HepG2 (cell line): ENCODE data around the gene ANAPC5. TPM values are rescaled to one million over a fixed set of nuclear protein-coding genes. Genes with fewer than 3 reads are reported as not detected.

Experiments used
- DPF2 ChIP-seq: sonication (generic); formaldehyde crosslinking; IDR thresholded peaks from 2 replicates; pipeline ENCODE4 v1.4.0; 2020; ENCODE audit warnings: mild to moderate bottlenecking, low read depth, missing genetic modification reagents, borderline replicate concordance
- ELF3 ChIP-seq: IDR thresholded peaks from 2 replicates; pipeline ENCODE4 v1.6.1; 2016; ENCODE audit warnings: missing genetic modification reagents, missing compliant biosample characterization
- HDAC1 ChIP-seq: sonication (generic); formaldehyde crosslinking; IDR thresholded peaks from 2 replicates; pipeline ENCODE4 v1.5.1; 2020; ENCODE audit warnings: mild to moderate bottlenecking, missing genetic modification reagents
- HDAC2 ChIP-seq: sonication (generic); formaldehyde crosslinking; IDR thresholded peaks from 2 replicates; pipeline ENCODE4 v1.4.0; 2020; ENCODE audit warnings: missing genetic modification reagents
- HMG20B ChIP-seq: conservative IDR thresholded peaks from 2 replicates; pipeline ENCODE4 v1.6.1; 2016; ENCODE audit warnings: missing genetic modification reagents, missing compliant biosample characterization
- HOMEZ ChIP-seq: IDR thresholded peaks from 2 replicates; pipeline ENCODE4 v1.6.1; 2016; ENCODE audit warnings: low read depth
- HOXA9 ChIP-seq: sonication (generic); formaldehyde crosslinking; IDR thresholded peaks from 2 replicates; pipeline ENCODE4 v1.8.1; 2022; ENCODE audit warnings: missing genetic modification reagents, mild to moderate bottlenecking, moderate library complexity, borderline replicate concordance
- KAT7 ChIP-seq: IDR thresholded peaks from 2 replicates; pipeline ENCODE4 v1.6.1; 2018; ENCODE audit warnings: borderline replicate concordance, missing compliant biosample characterization
- KLF12 ChIP-seq: sonication (generic); formaldehyde crosslinking; IDR thresholded peaks from 2 replicates; pipeline ENCODE4 v1.4.0; 2020; ENCODE audit warnings: missing genetic modification reagents, borderline replicate concordance
- MTA3 ChIP-seq: sonication (generic); formaldehyde crosslinking; IDR thresholded peaks from 2 replicates; pipeline ENCODE4 v1.4.0; 2020; ENCODE audit warnings: missing genetic modification reagents
- MTF2 ChIP-seq: sonication (generic); formaldehyde crosslinking; IDR thresholded peaks from 2 replicates; pipeline ENCODE4 v1.5.0; 2020; ENCODE audit warnings: missing genetic modification reagents, borderline replicate concordance
- NFAT5 ChIP-seq: sonication (generic); formaldehyde crosslinking; IDR thresholded peaks from 2 replicates; pipeline ENCODE4 v1.4.0; 2020; ENCODE audit warnings: missing genetic modification reagents
- NR2C2 ChIP-seq: sonication (generic); formaldehyde crosslinking; IDR thresholded peaks from 2 replicates; pipeline ENCODE4 v1.4.0; 2020; ENCODE audit warnings: missing genetic modification reagents, mild to moderate bottlenecking, moderate library complexity, borderline replicate concordance
- SIN3B ChIP-seq: fragments of 150-350 bp; IDR thresholded peaks from 2 replicates; pipeline ENCODE4 v1.6.1; 2014; ENCODE audit warnings: low read length
- SNAPC2 ChIP-seq: sonication (generic); formaldehyde crosslinking; IDR thresholded peaks from 2 replicates; pipeline ENCODE4 v1.8.1; 2022; ENCODE audit warnings: mild to moderate bottlenecking, missing genetic modification reagents
- TOPORS ChIP-seq: sonication (generic); formaldehyde crosslinking; IDR thresholded peaks from 2 replicates; pipeline ENCODE4 v1.8.0; 2023; ENCODE audit warnings: mild to moderate bottlenecking, missing genetic modification reagents
- ZBTB1 ChIP-seq: sonication (generic); formaldehyde crosslinking; IDR thresholded peaks from 2 replicates; pipeline ENCODE4 v1.4.0; 2020; ENCODE audit warnings: missing genetic modification reagents, borderline replicate concordance
- ZBTB3 ChIP-seq: sonication (generic); formaldehyde crosslinking; IDR thresholded peaks from 2 replicates; pipeline ENCODE4 v1.4.0; 2020; ENCODE audit warnings: low read depth, mild to moderate bottlenecking, moderate library complexity, missing genetic modification reagents, borderline replicate concordance
- ZFP62 ChIP-seq: sonication (generic); formaldehyde crosslinking; IDR thresholded peaks from 2 replicates; pipeline ENCODE4 v1.4.0; 2020; ENCODE audit warnings: missing genetic modification reagents
- ZKSCAN5 ChIP-seq: sonication (generic); formaldehyde crosslinking; IDR thresholded peaks from 2 replicates; pipeline ENCODE4 v1.5.1; 2020; ENCODE audit warnings: mild to moderate bottlenecking, missing genetic modification reagents
- ZNF180 ChIP-seq: sonication (generic); formaldehyde crosslinking; IDR thresholded peaks from 2 replicates; pipeline ENCODE4 v1.4.0; 2020; ENCODE audit warnings: low read depth, missing genetic modification reagents, borderline replicate concordance
- ZNF501 ChIP-seq: sonication (generic); formaldehyde crosslinking; IDR thresholded peaks from 2 replicates; pipeline ENCODE4 v1.5.1; 2020; ENCODE audit warnings: mild to moderate bottlenecking, moderate library complexity, missing genetic modification reagents
- ZNF556 ChIP-seq: sonication (generic); formaldehyde crosslinking; IDR thresholded peaks from 2 replicates; pipeline ENCODE4 v1.4.0; 2020; ENCODE audit warnings: mild to moderate bottlenecking, missing genetic modification reagents, borderline replicate concordance
- ZNF616 ChIP-seq: sonication (generic); formaldehyde crosslinking; IDR thresholded peaks from 2 replicates; pipeline ENCODE4 v1.5.0; 2020; ENCODE audit warnings: low read depth, mild to moderate bottlenecking, missing genetic modification reagents
- ZNF713 ChIP-seq: sonication (generic); formaldehyde crosslinking; IDR thresholded peaks from 2 replicates; pipeline ENCODE4 v1.4.0; 2020; ENCODE audit warnings: mild to moderate bottlenecking, missing genetic modification reagents
- polyA plus RNA-seq, 8 experiments: library from polyadenylated mRNA; depleted of rRNA in 3 of 8; stranded (reverse) in 7 of 8; unstranded in 1 of 8; fragments of >200 nt; fragmentation: Illumina TruSeq in 4 of 8; extraction: Trizol in 4 of 8; gene quantifications; 2 replicates each; pipeline versions ENCODE4 v1.2.1 to v1.2.3, GENCODE V29; 2011 to 2016; ENCODE audit warnings: low read depth in 4 of 8, missing spikeins in 1 of 8, mixed read lengths in 1 of 8; ENCODE audit not compliant: insufficient read depth in 1 of 8
- total RNA-seq, 5 experiments: library from RNA; depleted of rRNA; stranded (reverse); fragments of >200 nt; fragmentation: Illumina TruSeq; extraction: Trizol; gene quantifications; 2 replicates each; pipeline ENCODE4 v1.2.3, GENCODE V29; 2016; ENCODE audit warnings: low read depth in 1 of 5

ANAPC5 gene
- total and polyA plus RNA-seq, 2 of the 13 experiments (the other 11 are each of a cell fraction or from before 2014, with no cell fraction given) = 146 to 161 TPM

GRCh38 chr12:121376754-121377697 lies 24.8 kb upstream of the ANAPC5 start (continued):
- TF ChIP-seq NFAT5 = no peak
- TF ChIP-seq MTA3 (CRISPR knock-in tag) = no peak
- no peak for TF ChIP-seq ELF3
- TF ChIP-seq SNAPC2 (CRISPR knock-in tag) = no peak
- no peak for TF ChIP-seq MTF2 (CRISPR knock-in tag)
- no peak for TF ChIP-seq KAT7 (CRISPR knock-in tag)
- no peak for TF ChIP-seq NR2C2 (CRISPR knock-in tag)
- TF ChIP-seq DPF2 (CRISPR knock-in tag) = no peak
- TF ChIP-seq SIN3B = no peak
- TF ChIP-seq ZBTB3 = no peak
- TF ChIP-seq ZNF501 (CRISPR knock-in tag) = 0 out of 2 replicates have a peak, but pooled peaks have one; percentile 32
- TF ChIP-seq ZNF556 (CRISPR knock-in tag) = no peak
- no peak for TF ChIP-seq HMG20B (CRISPR knock-in tag)
- no peak for TF ChIP-seq KLF12 (CRISPR knock-in tag)
- TF ChIP-seq TOPORS = no peak
- no peak for TF ChIP-seq ZBTB1
- no peak for TF ChIP-seq ZNF180
- peak; percentile 49 for TF ChIP-seq HDAC1 (CRISPR knock-in tag)
- TF ChIP-seq HOMEZ (CRISPR knock-in tag) = 0 out of 2 replicates have a peak, but pooled peaks have one; percentile 8
- no peak for TF ChIP-seq ZFP62 (CRISPR knock-in tag)
- no peak for TF ChIP-seq HOXA9 (CRISPR knock-in tag)
- TF ChIP-seq ZNF713 = no peak
- TF ChIP-seq ZNF616 (CRISPR knock-in tag) = no peak
- no peak for TF ChIP-seq ZKSCAN5 (CRISPR knock-in tag)
- 0 out of 2 replicates have a peak, but pooled peaks have one; percentile 17 for TF ChIP-seq HDAC2 (CRISPR knock-in tag)
